CD14-positive monocyte (primary cell): ENCODE results near the gene DCLK1. TPM values are rescaled to one million over a fixed set of nuclear protein-coding genes. Genes with fewer than 3 reads are reported as not detected.

Experiments used
- DNase-seq, 3 donors: peaks; one replicate each; pipeline ENCODE4 v3.0.0-alpha.2; 2011 to 2022
- H2AFZ ChIP-seq: 2 replicates; pipeline ENCODE4 v1.6.0; 2012; ENCODE audit warnings: mild to moderate bottlenecking, low read depth, low read length, inconsistent platforms; ENCODE audit not compliant: insufficient read depth, poor library complexity, severe bottlenecking
- H3K27ac ChIP-seq, 2 donors: 1 replicate in 1 of 2; 2 replicates in 1 of 2; pipeline ENCODE4 v1.5.1; 2012 to 2013; ENCODE audit warnings: low read length in 2 of 2, control low read depth in 1 of 2, inconsistent platforms in 1 of 2, low read depth in 1 of 2, mild to moderate bottlenecking in 1 of 2
- H3K27me3 ChIP-seq, 2 donors: one replicate each; pipeline versions ENCODE4 v1.6.0 to v1.6.1; 2011 to 2013; ENCODE audit warnings: low read length in 2 of 2; ENCODE audit not compliant: control insufficient read depth in 2 of 2, insufficient read depth in 2 of 2
- H3K36me3 ChIP-seq, 2 donors: replicated peaks in 1 of 2; 1 replicate in 1 of 2; 2 replicates in 1 of 2; pipeline versions ENCODE4 v1.5.1 to v1.6.1; 2012 to 2013; ENCODE audit warnings: low read length in 2 of 2, control low read depth in 1 of 2, inconsistent platforms in 1 of 2, mild to moderate bottlenecking in 1 of 2; ENCODE audit not compliant: insufficient read depth in 2 of 2, control insufficient read depth in 1 of 2
- H3K4me1 ChIP-seq, 2 donors: 1 replicate in 1 of 2; 2 replicates in 1 of 2; pipeline versions ENCODE4 v1.5.1 to v1.6.1; 2012 to 2013; ENCODE audit warnings: low read length in 2 of 2, control low read depth in 1 of 2, inconsistent platforms in 1 of 2, mild to moderate bottlenecking in 1 of 2, moderate library complexity in 1 of 2; ENCODE audit not compliant: insufficient read depth in 2 of 2, control insufficient read depth in 1 of 2
- H3K4me2 ChIP-seq: replicated peaks from 2 replicates; pipeline ENCODE3; 2012; ENCODE audit warnings: low read length, moderate library complexity, mild to moderate bottlenecking; ENCODE audit not compliant: poor library complexity, severe bottlenecking; ENCODE audit errors: extremely low read depth
- H3K4me3 ChIP-seq, 3 experiments: fragments of 200-600 bp in 1 of 3; sonication (generic) in 1 of 3; replicated peaks in 1 of 3; 1 replicate in 2 of 3; 2 replicates in 1 of 3; pipeline ENCODE4 v1.5.1; 2011 to 2013; ENCODE audit warnings: low read length in 3 of 3, mild to moderate bottlenecking in 3 of 3, control low read depth in 2 of 3, low read depth in 2 of 3, inconsistent platforms in 1 of 3, moderate library complexity in 1 of 3
- H3K79me2 ChIP-seq: 2 replicates; pipeline ENCODE4 v1.6.0; 2012; ENCODE audit warnings: mild to moderate bottlenecking, control low read depth, inconsistent platforms, low read length, moderate library complexity; ENCODE audit not compliant: insufficient read depth
- H3K9ac ChIP-seq: 2 replicates; pipeline ENCODE4 v1.6.0; 2017; ENCODE audit warnings: low read length, mild to moderate bottlenecking; ENCODE audit not compliant: insufficient read depth, poor library complexity, severe bottlenecking
- H3K9me3 ChIP-seq, 2 donors: replicated peaks in 1 of 2; 1 replicate in 1 of 2; 2 replicates in 1 of 2; pipeline versions ENCODE4 v1.5.1 to v1.6.1; 2012 to 2013; ENCODE audit warnings: low read length in 2 of 2, control low read depth in 1 of 2; ENCODE audit not compliant: control insufficient read depth in 1 of 2, insufficient read depth in 1 of 2
- H4K20me1 ChIP-seq: 2 replicates; pipeline ENCODE4 v1.6.0; 2012; ENCODE audit warnings: mild to moderate bottlenecking, low read length, control low read depth, moderate library complexity; ENCODE audit not compliant: insufficient read depth
- H3K27ac Mint-ChIP-seq, 7 donors: one replicate each; pipeline ENCODE4 v1.8.0; 2020; ENCODE audit warnings: mild to moderate bottlenecking in 7 of 7, mixed read lengths in 7 of 7, moderate library complexity in 6 of 7, inconsistent platforms in 2 of 7
- H3K27me3 Mint-ChIP-seq, 3 donors: one replicate each; pipeline ENCODE4 v1.8.0; 2021 to 2022; ENCODE audit warnings: low read depth in 3 of 3, mild to moderate bottlenecking in 3 of 3, mixed read lengths in 3 of 3, moderate library complexity in 3 of 3, inconsistent platforms in 1 of 3
- H3K36me3 Mint-ChIP-seq, 2 donors: one replicate each; pipeline ENCODE4 v1.8.0; 2020; ENCODE audit warnings: mixed read lengths in 2 of 2, inconsistent platforms in 1 of 2, mild to moderate bottlenecking in 1 of 2
- H3K4me1 Mint-ChIP-seq: one replicate; pipeline ENCODE4 v1.8.0; 2020; ENCODE audit warnings: mild to moderate bottlenecking, mixed read lengths
- H3K4me3 Mint-ChIP-seq, 2 donors: one replicate each; pipeline ENCODE4 v1.8.0; 2020; ENCODE audit warnings: mild to moderate bottlenecking in 2 of 2, mixed read lengths in 2 of 2, moderate library complexity in 1 of 2
- H3K9me3 Mint-ChIP-seq, 7 donors: one replicate each; pipeline ENCODE4 v1.8.0; 2020 to 2022; ENCODE audit warnings: mixed read lengths in 7 of 7, mild to moderate bottlenecking in 6 of 7, moderate library complexity in 6 of 7, inconsistent platforms in 2 of 7
- CTCF ChIP-seq: fragments of 200-600 bp; IDR thresholded peaks from one replicate; pipeline ENCODE4 v1.8.0; 2022; ENCODE audit warnings: antibody characterized with exemption, mild to moderate bottlenecking
- WGBS: methylation state at CpG from one replicate; pipeline ENCODE4 v1.1.5; 2013; ENCODE audit warnings: missing lambda C conversion rate; ENCODE audit not compliant: insufficient coverage; 5-methylcytosine and 5-hydroxymethylcytosine counted together
- intact Hi-C, 2 donors: fragments of 100-400 bp; cut with micrococcal nuclease; formaldehyde crosslinking; loops; one replicate each; pipeline versions ENCODE4 v1.15.0 to v1.15.1; 2023
- polyA plus RNA-seq, 3 donors: library from polyadenylated mRNA; depleted of rRNA in 1 of 3; unstranded in 2 of 3; stranded (reverse) in 1 of 3; fragments of 300-500 nt in 2 of 3; fragments of >200 nt in 1 of 3; fragmentation: Illumina TruSeq in 2 of 3; gene quantifications; 1 replicate in 2 of 3; 2 replicates in 1 of 3; pipeline ENCODE4 v1.2.3, GENCODE V29; 2012 to 2021

Gene DCLK1
- polyA plus RNA-seq, 3 donors, result not detected

- Mint-ChIP-seq H3K36me3 (no peaks in the 10 kb centered on the region), H3K27ac (no peak overlapping the region), H3K27me3 (peaks cover 0 to 5% (median 0%) of the 10 kb centered on the region in 3 donors), H3K4me3 (no peak overlapping the region), H3K9me3 (peaks cover 1 to 24% (median 5%) of the 10 kb centered on the region in 7 donors), H3K4me1 (no peaks in the 10 kb centered on the region)
- H3K9ac ChIP-seq, result no peak overlapping the region
- H4K20me1 ChIP-seq, result no peaks in the 10 kb centered on the region
- H3K4me3 ChIP-seq, result no peak overlapping the region
- no peak overlapping the region for H3K4me2 ChIP-seq
- no peaks in the 10 kb centered on the region for H3K36me3 ChIP-seq
- H3K79me2 ChIP-seq, result no peaks in the 10 kb centered on the region
- H3K27ac ChIP-seq, result no peak overlapping the region
- WGBS, result 65% methylated on average over 2 of the region's 2 CpGs
- no peak overlapping the region for H2AFZ ChIP-seq
- no peaks in the 10 kb centered on the region for H3K27me3 ChIP-seq
- no peak for DNase-seq
- H3K4me1 ChIP-seq, result no peaks in the 10 kb centered on the region
- TF ChIP-seq CTCF, result no peak
- intact Hi-C loops, result no loop called here
- peaks cover 9% of the 10 kb centered on the region in 2 donors for H3K9me3 ChIP-seq
Observed at GRCh38 chr13:35916146-35916545, 215.0 kb downstream of the DCLK1 start.

- H3K9me3 Mint-ChIP-seq, result peaks cover 0 to 24% (median 5%) of the 10 kb centered on the region in 7 donors
- no peak for DNase-seq
- H3K79me2 ChIP-seq, result no peaks in the 10 kb centered on the region
- WGBS, result no CpG with 5 or more reads among the region's 1 CpG
- H3K4me3 Mint-ChIP-seq, result no peak overlapping the region
- H3K36me3 ChIP-seq, result no peaks in the 10 kb centered on the region
- no peak overlapping the region for H3K9ac ChIP-seq
- no peaks in the 10 kb centered on the region for H3K4me1 ChIP-seq
- H3K27ac ChIP-seq, result no peak overlapping the region
- H4K20me1 ChIP-seq, result no peaks in the 10 kb centered on the region
- no peak overlapping the region for H3K4me2 ChIP-seq
- no peaks in the 10 kb centered on the region for H3K27me3 ChIP-seq
- H3K9me3 ChIP-seq, result peaks cover 9% of the 10 kb centered on the region in 2 donors
- H2AFZ ChIP-seq, result no peak overlapping the region
- H3K36me3 Mint-ChIP-seq, result no peaks in the 10 kb centered on the region
- H3K4me1 Mint-ChIP-seq, result no peaks in the 10 kb centered on the region
- no peak for TF ChIP-seq CTCF
- no peak overlapping the region for H3K4me3 ChIP-seq
- H3K27me3 Mint-ChIP-seq, result peaks cover 0 to 1% (median 0%) of the 10 kb centered on the region in 3 donors
- no peak overlapping the region for H3K27ac Mint-ChIP-seq
- intact Hi-C loops, result no loop called here
Observed at GRCh38 chr13:35914662-35915061, 216.5 kb downstream of the DCLK1 start.
